CD4-positive, alpha-beta T cell (primary cell): ENCODE results near the gene G6PC2. TPM values are rescaled to one million over a fixed set of nuclear protein-coding genes. Genes with fewer than 3 reads are reported as not detected.

ENCODE experiments used
- ATAC-seq: fragments of 200-7000 bp; cut with Tn5 transposase; one replicate; pipeline ENCODE4 v1.10.0; 2022; ENCODE audit warnings: mild to moderate bottlenecking; ENCODE audit not compliant: poor library complexity
- CTCF ChIA-PET: fragments of 350-600 bp; sonication (Branson Sonifier 250); formaldehyde crosslinking; loops from one replicate; lab custom pipeline; 2021; ENCODE audit warnings: antibody characterized with exemption, inconsistent platforms; lab: Charles Lee
- POLR2A ChIA-PET: fragments of 350-600 bp; sonication (Branson Sonifier 250); formaldehyde crosslinking; loops from one replicate; lab custom pipeline; 2021; ENCODE audit warnings: antibody characterized with exemption, inconsistent platforms; lab: Charles Lee
- DNase-seq, 14 experiments: peaks; one replicate each; pipeline ENCODE4 v3.0.0-alpha.2; 2013 to 2020; ENCODE audit warnings: mixed read lengths in 2 of 14
- H3K27ac ChIP-seq, 2 donors: one replicate each; pipeline versions ENCODE4 v1.5.1 to v1.7.0; 2013; ENCODE audit warnings: low read length in 2 of 2, low read depth in 1 of 2, mild to moderate bottlenecking in 1 of 2
- H3K27me3 ChIP-seq, 2 experiments: 1 replicate in 1 of 2; 2 replicates in 1 of 2; pipeline versions ENCODE4 v1.6.1 to v1.7.0; 2013; ENCODE audit warnings: low read length in 2 of 2, control low read depth in 1 of 2, mild to moderate bottlenecking in 1 of 2, moderate library complexity in 1 of 2; ENCODE audit not compliant: insufficient read depth in 2 of 2, control insufficient read depth in 1 of 2
- H3K36me3 ChIP-seq: one replicate; pipeline ENCODE4 v1.6.1; 2013; ENCODE audit warnings: low read length, control low read depth; ENCODE audit not compliant: insufficient read depth
- H3K4me1 ChIP-seq: one replicate; pipeline ENCODE4 v1.6.1; 2013; ENCODE audit warnings: low read length, control low read depth; ENCODE audit not compliant: insufficient read depth
- H3K4me3 ChIP-seq: one replicate; pipeline ENCODE4 v1.5.1; 2013; ENCODE audit warnings: mild to moderate bottlenecking, low read length, moderate library complexity
- H3K9me3 ChIP-seq, 2 experiments: 1 replicate in 1 of 2; 2 replicates in 1 of 2; pipeline versions ENCODE4 v1.6.1 to v1.7.0; 2013; ENCODE audit warnings: low read length in 2 of 2, mild to moderate bottlenecking in 2 of 2, control low read depth in 1 of 2, moderate library complexity in 1 of 2; ENCODE audit not compliant: control insufficient read depth in 1 of 2, insufficient read depth in 1 of 2
- H3K27ac Mint-ChIP-seq: one replicate; pipeline ENCODE4 v1.8.0; 2020; ENCODE audit warnings: mixed read lengths
- H3K27me3 Mint-ChIP-seq: one replicate; pipeline ENCODE4 v1.8.0; 2021; ENCODE audit warnings: mixed read lengths
- H3K36me3 Mint-ChIP-seq: one replicate; pipeline ENCODE4 v1.8.0; 2021; ENCODE audit warnings: low read depth, mixed read lengths
- H3K4me1 Mint-ChIP-seq: one replicate; pipeline ENCODE4 v1.8.0; 2021; ENCODE audit warnings: low read depth, mixed read lengths
- H3K4me3 Mint-ChIP-seq: one replicate; pipeline ENCODE4 v1.8.0; 2020; ENCODE audit warnings: mild to moderate bottlenecking, mixed read lengths
- H3K9me3 Mint-ChIP-seq: one replicate; pipeline ENCODE4 v1.8.0; 2020; ENCODE audit warnings: mixed read lengths
- intact Hi-C, 2 experiments: fragments of 100-400 bp; cut with DNase I in 1 of 2; cut with micrococcal nuclease in 1 of 2; formaldehyde crosslinking; loops; one replicate each; pipeline versions ENCODE4 v1.15.1 to v1.9.0; 2023 to 2025; cut with DNase I, micrococcal nuclease
- total RNA-seq, 174 experiments: library from RNA in 2 of 174; stranded (reverse) in 2 of 174; gene quantifications; one replicate each; pipeline ENCODE4 v1.2.3 and lab custom pipeline; 2021 to 2026
- TF ChIP-seq, protein P1 (sequence below): fragments of 200-600 bp; IDR thresholded peaks from one replicate; pipeline ENCODE4 v1.8.0; 2022; ENCODE audit warnings: antibody characterized with exemption, mild to moderate bottlenecking

G6PC2 gene
- total RNA-seq, 2 experiments from 2014 or later, result not detected

DNA sequence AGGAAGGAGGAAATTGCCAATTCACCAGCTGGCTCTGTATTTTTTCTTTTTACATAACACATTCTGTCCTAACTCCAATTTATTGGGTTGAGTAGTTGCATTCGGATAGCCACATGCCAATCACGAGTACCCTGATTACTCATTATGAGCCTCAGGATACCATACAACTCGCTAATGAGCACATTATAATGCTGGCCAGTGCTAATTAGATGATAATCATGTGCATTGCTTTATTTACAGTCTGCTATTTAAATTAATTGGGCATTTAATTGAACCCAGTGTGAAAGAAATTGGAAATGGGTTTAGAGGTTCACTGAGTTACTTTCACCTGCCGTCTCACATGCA is 15.2 kb downstream of the G6PC2 start:
- no peak overlapping the region for H3K4me3 Mint-ChIP-seq
- H3K36me3 ChIP-seq, result no peaks in the 10 kb centered on the region
- peaks cover 3 to 5% of the 10 kb centered on the region in 2 experiments for H3K27me3 ChIP-seq
- ChIA-PET CTCF (no interaction called here), POLR2A (no interaction called here)
- DNase-seq, result no peak
- no peaks in the 10 kb centered on the region for H3K9me3 Mint-ChIP-seq
- H3K9me3 ChIP-seq, result peaks cover 0 to 5% of the 10 kb centered on the region in 2 experiments
- no peak for ATAC-seq
- H3K4me3 ChIP-seq, result no peak overlapping the region
- intact Hi-C loops, result loop anchor here in 1 of 2 experiments (10.0 kb wide), 2 partner anchors 152 to 212 kb away; no protein-coding TSS in a partner anchor
- H3K4me1 Mint-ChIP-seq, result peaks cover 8% of the 10 kb centered on the region
- H3K27ac Mint-ChIP-seq, result no peak overlapping the region
- H3K36me3 Mint-ChIP-seq, result no peaks in the 10 kb centered on the region
- peaks cover 30% of the 10 kb centered on the region for H3K27me3 Mint-ChIP-seq
- no peak overlapping the region for H3K27ac ChIP-seq
- TF ChIP-seq, protein P1, sequence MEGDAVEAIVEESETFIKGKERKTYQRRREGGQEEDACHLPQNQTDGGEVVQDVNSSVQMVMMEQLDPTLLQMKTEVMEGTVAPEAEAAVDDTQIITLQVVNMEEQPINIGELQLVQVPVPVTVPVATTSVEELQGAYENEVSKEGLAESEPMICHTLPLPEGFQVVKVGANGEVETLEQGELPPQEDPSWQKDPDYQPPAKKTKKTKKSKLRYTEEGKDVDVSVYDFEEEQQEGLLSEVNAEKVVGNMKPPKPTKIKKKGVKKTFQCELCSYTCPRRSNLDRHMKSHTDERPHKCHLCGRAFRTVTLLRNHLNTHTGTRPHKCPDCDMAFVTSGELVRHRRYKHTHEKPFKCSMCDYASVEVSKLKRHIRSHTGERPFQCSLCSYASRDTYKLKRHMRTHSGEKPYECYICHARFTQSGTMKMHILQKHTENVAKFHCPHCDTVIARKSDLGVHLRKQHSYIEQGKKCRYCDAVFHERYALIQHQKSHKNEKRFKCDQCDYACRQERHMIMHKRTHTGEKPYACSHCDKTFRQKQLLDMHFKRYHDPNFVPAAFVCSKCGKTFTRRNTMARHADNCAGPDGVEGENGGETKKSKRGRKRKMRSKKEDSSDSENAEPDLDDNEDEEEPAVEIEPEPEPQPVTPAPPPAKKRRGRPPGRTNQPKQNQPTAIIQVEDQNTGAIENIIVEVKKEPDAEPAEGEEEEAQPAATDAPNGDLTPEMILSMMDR, result no peak
- H3K4me1 ChIP-seq, result peaks cover 8% of the 10 kb centered on the region

DNA sequence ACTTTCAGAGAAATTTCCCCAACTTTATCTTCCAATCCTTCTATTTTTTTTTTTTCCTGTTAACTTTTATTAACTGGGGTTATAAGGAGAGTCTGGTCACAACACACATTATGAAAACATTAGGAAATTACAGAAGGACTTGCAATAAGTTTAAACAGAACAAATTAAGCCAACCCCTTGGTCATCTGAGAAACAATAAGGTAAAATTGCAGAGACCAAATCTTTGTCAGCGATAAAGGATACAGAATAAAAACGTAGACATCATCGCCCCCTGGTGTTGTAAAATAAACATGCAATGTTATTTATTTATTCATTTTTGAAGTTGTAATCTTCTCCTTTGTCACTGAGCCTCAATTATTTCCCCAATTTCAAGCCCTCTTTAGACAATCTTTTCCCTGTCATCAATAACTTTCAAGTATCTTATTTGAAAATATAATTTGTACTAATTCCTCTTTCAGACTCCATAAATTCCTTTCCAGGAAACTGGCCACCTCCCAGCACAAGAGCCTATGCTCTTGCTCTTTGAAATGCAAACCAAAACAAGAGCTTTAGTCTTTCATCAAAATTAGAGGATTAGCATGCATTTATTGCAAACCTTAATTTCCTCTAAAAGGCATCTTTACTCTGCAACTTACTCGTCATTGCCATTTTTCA is 19.5 kb downstream of the G6PC2 start:
- ChIA-PET CTCF (interaction anchor here (1.2 kb wide), 1 partner anchor 574 kb away, joined by 6 read pairs; no protein-coding TSS in a partner anchor), POLR2A (no interaction called here)
- no peaks in the 10 kb centered on the region for H3K4me1 Mint-ChIP-seq
- TF ChIP-seq, protein P1, result peak; percentile 77
- H3K27me3 Mint-ChIP-seq, result peaks cover 29% of the 10 kb centered on the region
- ATAC-seq (no peak), DNase-seq (peak in 3 of 14 experiments; percentile 52 to 65 (median 62))
- no peak overlapping the region for H3K4me3 Mint-ChIP-seq
- H3K9me3 Mint-ChIP-seq, result no peaks in the 10 kb centered on the region
- no peaks in the 10 kb centered on the region for H3K36me3 Mint-ChIP-seq
- Histone ChIP-seq H3K9me3 (peaks cover 0 to 1% of the 10 kb centered on the region in 2 experiments), H3K4me3 (no peak overlapping the region), H3K27me3 (peaks cover 0 to 6% of the 10 kb centered on the region in 2 experiments), H3K4me1 (peaks cover 2% of the 10 kb centered on the region), H3K27ac (no peak overlapping the region), H3K36me3 (no peaks in the 10 kb centered on the region)
- intact Hi-C loops, result loop anchor here (1.0 to 5.0 kb wide), 2 partner anchors 574 to 783 kb away; no protein-coding TSS in a partner anchor
- no peak overlapping the region for H3K27ac Mint-ChIP-seq

DNA sequence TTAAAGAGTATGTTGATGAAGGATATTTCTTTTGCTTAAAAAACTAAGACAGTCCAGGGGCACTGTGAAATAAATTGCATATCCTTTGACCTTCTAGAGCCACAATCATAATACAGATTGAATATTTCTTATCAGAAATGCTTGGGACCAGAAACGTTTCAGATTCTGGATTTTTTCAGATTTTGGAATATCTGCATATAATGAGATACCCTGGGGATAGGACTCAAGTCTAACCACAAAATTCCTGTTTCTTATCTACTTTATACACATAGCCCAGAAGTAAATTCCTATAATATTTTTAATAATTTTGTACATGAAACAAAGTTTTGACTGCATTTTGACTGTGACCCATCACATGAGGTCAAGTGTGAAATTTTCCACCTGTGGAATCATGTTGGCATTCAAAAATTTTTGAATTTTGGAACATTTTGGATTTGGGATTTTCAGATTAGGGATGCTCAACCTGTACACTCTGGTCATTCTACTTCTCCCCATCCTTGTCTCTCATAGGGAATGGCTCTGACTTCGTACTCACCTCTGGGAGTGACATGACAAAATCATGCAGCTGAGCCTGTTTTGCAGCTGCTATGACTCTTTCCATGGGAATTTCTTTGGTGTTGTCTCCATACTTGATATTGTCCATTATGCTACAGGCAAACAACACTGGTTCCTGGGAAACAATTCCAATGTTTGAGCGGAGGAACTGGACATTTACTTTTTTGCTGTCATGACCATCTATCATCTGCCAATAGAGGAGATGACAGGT is 25.7 kb downstream of the G6PC2 start:
- Histone ChIP-seq H3K27ac (no peak overlapping the region), H3K36me3 (no peaks in the 10 kb centered on the region), H3K9me3 (no peaks in the 10 kb centered on the region), H3K27me3 (peaks cover 0 to 16% of the 10 kb centered on the region in 2 experiments), H3K4me3 (no peak overlapping the region), H3K4me1 (no peaks in the 10 kb centered on the region)
- no peak for DNase-seq
- Mint-ChIP-seq H3K4me3 (no peak overlapping the region), H3K4me1 (no peaks in the 10 kb centered on the region), H3K9me3 (no peaks in the 10 kb centered on the region), H3K36me3 (no peaks in the 10 kb centered on the region), H3K27ac (no peak overlapping the region), H3K27me3 (peaks cover 54% of the 10 kb centered on the region)
- intact Hi-C loops, result no loop called here
- ATAC-seq, result no peak
- TF ChIP-seq, protein P1, result no peak
- ChIA-PET POLR2A (no interaction called here), CTCF (no interaction called here)
